Esophagus squamous epithelium (tissue), 5 donors: ENCODE results near the gene GABRA4. TPM values are rescaled to one million over a fixed set of nuclear protein-coding genes. Genes with fewer than 3 reads are reported as not detected.
A peak's percentile ranks its signal among the peaks of the same experiment; 100 is the strongest.

Experiments
- DNase-seq: peaks from one replicate; lab custom pipeline; 2025; lab: John Stamatoyannopoulos, UW
- H3K27ac ChIP-seq, 4 donors: fragments of 200-600 bp; sonication (generic); one replicate each; pipeline ENCODE4 v1.5.1; 2016 to 2019; ENCODE audit warnings: mild to moderate bottlenecking in 1 of 4
- H3K27me3 ChIP-seq, 4 donors: fragments of 200-600 bp; sonication (generic); 1 replicate in 3 of 4; 2 replicates in 1 of 4; pipeline versions ENCODE4 v1.5.1 to v1.6.0; 2017 to 2021; ENCODE audit warnings: antibody characterized with exemption in 1 of 4
- H3K36me3 ChIP-seq, 3 donors: fragments of 200-600 bp; sonication (generic); one replicate each; pipeline ENCODE4 v1.5.1; 2016 to 2019
- H3K4me1 ChIP-seq, 3 donors: fragments of 200-600 bp; sonication (generic); one replicate each; pipeline ENCODE4 v1.5.1; 2017 to 2019
- H3K4me3 ChIP-seq, 4 donors: fragments of 200-600 bp; sonication (generic); 1 replicate in 3 of 4; 2 replicates in 1 of 4; pipeline ENCODE4 v1.5.1; 2016 to 2019; ENCODE audit warnings: mild to moderate bottlenecking in 2 of 4, moderate library complexity in 1 of 4
- H3K9me3 ChIP-seq, 3 donors: fragments of 200-600 bp; sonication (generic); one replicate each; pipeline ENCODE4 v1.5.1; 2016 to 2019
- CTCF ChIP-seq, 6 experiments: fragments of 450-650 bp in 4 of 6; fragments of 200-600 bp in 2 of 6; sonication (generic) in 2 of 6; IDR thresholded peaks; one replicate each; pipeline ENCODE4 v1.5.1; 2016 to 2019; ENCODE audit warnings: antibody characterized with exemption in 6 of 6, mild to moderate bottlenecking in 4 of 6, moderate library complexity in 4 of 6
- POLR2A ChIP-seq, 4 donors: fragments of 450-650 bp; IDR thresholded peaks; one replicate each; pipeline ENCODE4 v1.6.1; 2017; ENCODE audit warnings: antibody characterized with exemption in 4 of 4, mild to moderate bottlenecking in 4 of 4, moderate library complexity in 3 of 4
- WGBS, 2 donors: methylation state at CpG; one replicate each; pipeline ENCODE4 v1.1.5; 2018; 5-methylcytosine and 5-hydroxymethylcytosine counted together
- intact Hi-C: fragments of 100-400 bp; cut with DNase I; formaldehyde crosslinking; loops from one replicate; pipeline ENCODE4 v1.15.0; 2022
- total RNA-seq, 4 donors: library from RNA; depleted of rRNA; stranded (reverse); fragments of >200 nt; gene quantifications; one replicate each; pipeline ENCODE4 v1.1.0, GENCODE V29; 2016
- donor health status: DM: yes; HTN: yes; CAD: no.

The GABRA4 gene
- total RNA-seq, 4 donors from 2014 or later, result under 0.01 to 2.3 (median 0.13) TPM; not detected in 1

GRCh38 chr4:46889410-46889809, 104.0 kb downstream of the GABRA4 start:
- Histone ChIP-seq H3K27ac (no peak overlapping the region), H3K27me3 (no peaks in the 10 kb centered on the region), H3K9me3 (no peaks in the 10 kb centered on the region), H3K36me3 (no peaks in the 10 kb centered on the region), H3K4me1 (no peaks in the 10 kb centered on the region), H3K4me3 (no peak overlapping the region)
- intact Hi-C loops, result no loop called here
- TF ChIP-seq CTCF (IDR thresholded peaks at IDR 0.05), result no peak
- no peak for TF ChIP-seq POLR2A (IDR thresholded peaks at IDR 0.05)
- 31 to 53% methylated on average over 2 of the region's 2 CpGs for WGBS, 2 donors
- no peak for DNase-seq

GRCh38 chr4:46886711-46887110, 106.7 kb downstream of the GABRA4 start:
- no peak overlapping the region for H3K4me3 ChIP-seq
- intact Hi-C loops, result no loop called here
- H3K36me3 ChIP-seq, result no peaks in the 10 kb centered on the region
- no peak for DNase-seq
- 26 to 36% methylated on average over 2 of the region's 2 CpGs for WGBS, 2 donors
- H3K27ac ChIP-seq, result no peak overlapping the region
- peak in 1 of 6 experiments; percentile 12 for TF ChIP-seq CTCF (IDR thresholded peaks at IDR 0.05)
- no peak for TF ChIP-seq POLR2A (IDR thresholded peaks at IDR 0.05)
- H3K4me1 ChIP-seq, result no peaks in the 10 kb centered on the region
- H3K27me3 ChIP-seq, result no peaks in the 10 kb centered on the region
- no peaks in the 10 kb centered on the region for H3K9me3 ChIP-seq

GRCh38 chr4:46878641-46879040, 114.7 kb downstream of the GABRA4 start:
- no peak for TF ChIP-seq CTCF (IDR thresholded peaks at IDR 0.05)
- no peak for TF ChIP-seq POLR2A (IDR thresholded peaks at IDR 0.05)
- 88 to 91% methylated on average over 3 of the region's 3 CpGs for WGBS, 2 donors

GRCh38 chr4:46874811-46875210, 118.6 kb downstream of the GABRA4 start:
- WGBS, 2 donors, result 32 to 46% methylated on average over 1 of the region's 1 CpG
- no peaks in the 10 kb centered on the region for H3K4me1 ChIP-seq
- no peak overlapping the region for H3K4me3 ChIP-seq
- DNase-seq, result no peak
- no peaks in the 10 kb centered on the region for H3K27me3 ChIP-seq
- H3K9me3 ChIP-seq, result no peaks in the 10 kb centered on the region
- TF ChIP-seq POLR2A (IDR thresholded peaks at IDR 0.05) (no peak), CTCF (IDR thresholded peaks at IDR 0.05) (no peak)
- H3K27ac ChIP-seq, result no peak overlapping the region
- intact Hi-C loops, result no loop called here
- no peaks in the 10 kb centered on the region for H3K36me3 ChIP-seq

More at GRCh38 chr4:46878641-46879040, 114.7 kb downstream of the GABRA4 start:
- no peak for DNase-seq
- H3K27me3 ChIP-seq, result no peaks in the 10 kb centered on the region
- H3K4me3 ChIP-seq, result no peak overlapping the region
- no peaks in the 10 kb centered on the region for H3K9me3 ChIP-seq
- H3K36me3 ChIP-seq, result no peaks in the 10 kb centered on the region
- no peak overlapping the region for H3K27ac ChIP-seq
- intact Hi-C loops, result no loop called here
- no peaks in the 10 kb centered on the region for H3K4me1 ChIP-seq

- intact Hi-C loops, result no loop called here
- TF ChIP-seq CTCF (IDR thresholded peaks at IDR 0.05) (no peak), POLR2A (IDR thresholded peaks at IDR 0.05) (no peak)
- WGBS, 2 donors, result 55 to 67% methylated on average over 2 of the region's 2 CpGs
- H3K27me3 ChIP-seq, result no peaks in the 10 kb centered on the region
- H3K4me1 ChIP-seq, result no peaks in the 10 kb centered on the region
- H3K9me3 ChIP-seq, result no peaks in the 10 kb centered on the region
- H3K27ac ChIP-seq, result no peak overlapping the region
- no peaks in the 10 kb centered on the region for H3K36me3 ChIP-seq
- no peak overlapping the region for H3K4me3 ChIP-seq
- no peak for DNase-seq
Observed at GRCh38 chr4:46870411-46870810, 123.0 kb downstream of the GABRA4 start.

Other genes with a start within 250 kb of the GABRA4 start
- not detected for gene COX7B2, start 84.3 kb downstream of the GABRA4 start, total RNA-seq
- gene GABRB1, start 38.0 kb upstream of the GABRA4 start, total RNA-seq, result not detected